Activated CD4-positive, CD25-positive, alpha-beta regulatory T cell treated with anti-CD3 and anti-CD28 coated beads, Interleukin-2, amount 50 U/mL, for 72 hours (primary cell): Measurements from ENCODE around the gene LIME1.

Source experiments
- DNase-seq: peaks from one replicate; pipeline ENCODE4 v3.0.0; 2021

The LIME1 gene

DNA sequence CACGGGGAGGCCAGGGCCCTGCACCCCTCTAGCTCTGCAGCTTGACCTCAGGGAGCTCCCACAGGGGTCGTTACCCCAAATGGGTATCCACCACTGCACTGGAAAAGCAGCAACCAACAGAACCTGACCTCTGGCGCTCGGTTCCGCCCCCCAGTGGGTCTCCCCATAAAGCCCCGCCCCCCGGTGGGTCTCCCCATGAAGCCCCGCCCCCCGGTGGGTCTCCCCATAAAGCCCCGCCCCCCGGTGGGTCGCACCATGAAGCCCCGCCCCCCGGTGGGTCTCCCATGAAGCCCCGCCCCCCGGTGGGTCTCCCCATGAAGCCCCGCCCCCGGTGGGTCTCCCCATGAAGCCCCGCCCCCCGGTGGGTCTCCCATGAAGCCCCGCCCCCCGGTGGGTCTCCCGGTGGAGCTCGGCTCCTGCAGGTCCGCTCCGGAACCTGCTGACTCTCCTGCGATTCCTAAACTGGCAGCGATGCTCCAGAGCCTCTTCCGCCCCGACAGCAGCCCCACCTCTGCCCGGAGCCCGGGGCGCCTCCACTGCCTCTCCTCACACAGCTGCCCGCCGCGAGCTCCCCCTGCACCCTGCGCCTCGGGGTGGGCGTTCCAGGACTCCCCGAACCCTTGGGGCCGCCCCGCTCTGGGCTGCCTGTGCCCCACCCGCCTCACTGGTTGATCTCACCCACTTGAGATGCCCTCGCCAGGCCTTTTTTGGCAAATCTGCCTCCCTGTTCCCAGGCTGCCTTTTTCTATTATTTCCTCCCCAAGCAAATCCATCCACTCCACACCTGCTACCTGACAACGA, 15.2 kb downstream of the LIME1 start:
- DNase-seq: no peak

DNA sequence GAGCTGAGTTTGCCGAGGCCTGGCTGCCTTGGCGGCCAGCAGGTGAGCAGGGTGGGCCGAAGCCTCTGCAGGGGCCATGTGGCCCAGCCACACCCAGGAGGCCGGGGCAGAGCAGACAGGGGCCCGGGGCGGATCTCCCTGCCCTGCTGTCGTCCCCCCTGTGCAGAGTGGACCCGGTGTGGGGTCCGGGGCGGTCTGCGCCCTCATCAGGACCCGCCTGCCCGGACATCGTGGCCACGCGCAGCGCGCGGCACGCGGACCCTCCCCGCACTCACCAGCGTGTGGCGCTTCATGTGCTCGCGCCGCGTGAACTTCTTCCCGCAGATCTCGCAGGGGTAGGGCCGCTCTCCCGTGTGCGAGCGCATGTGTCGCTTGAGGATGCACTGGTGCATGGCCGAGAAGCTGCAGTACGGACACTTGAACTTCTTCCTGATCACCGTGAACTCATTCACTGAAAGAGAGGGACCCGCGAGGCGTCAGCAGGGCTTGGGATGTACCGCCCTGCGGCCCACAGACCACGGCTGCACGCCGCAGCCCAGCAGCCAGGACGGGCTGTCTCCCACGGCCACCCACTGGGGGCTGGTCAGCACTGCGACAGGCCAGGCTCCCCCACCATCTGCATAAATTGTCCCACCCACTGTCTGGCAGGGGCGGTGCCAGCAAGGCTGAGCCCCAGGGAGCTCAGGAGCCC, 16.1 kb downstream of the LIME1 start:
- no peak for DNase-seq

DNA sequence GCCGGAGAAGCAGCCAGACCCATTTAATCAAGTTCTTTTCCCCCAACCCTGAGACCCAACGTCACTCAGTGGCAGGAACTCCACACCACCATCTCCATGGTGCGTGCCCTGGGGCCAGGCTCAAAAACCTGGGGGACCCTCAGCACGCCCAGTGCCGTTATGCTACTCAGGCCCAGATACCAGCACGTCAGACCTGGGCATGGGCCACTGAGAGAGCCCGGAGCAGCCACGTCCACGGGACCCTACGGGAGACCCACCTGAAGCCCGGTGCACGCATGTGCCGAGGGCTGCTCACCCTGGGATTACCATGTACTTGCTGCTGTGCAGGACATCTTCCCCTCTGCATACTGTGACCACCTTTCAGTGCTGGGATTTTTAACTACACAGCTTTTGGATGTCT, 16.9 kb downstream of the LIME1 start:
- no peak for DNase-seq

DNA sequence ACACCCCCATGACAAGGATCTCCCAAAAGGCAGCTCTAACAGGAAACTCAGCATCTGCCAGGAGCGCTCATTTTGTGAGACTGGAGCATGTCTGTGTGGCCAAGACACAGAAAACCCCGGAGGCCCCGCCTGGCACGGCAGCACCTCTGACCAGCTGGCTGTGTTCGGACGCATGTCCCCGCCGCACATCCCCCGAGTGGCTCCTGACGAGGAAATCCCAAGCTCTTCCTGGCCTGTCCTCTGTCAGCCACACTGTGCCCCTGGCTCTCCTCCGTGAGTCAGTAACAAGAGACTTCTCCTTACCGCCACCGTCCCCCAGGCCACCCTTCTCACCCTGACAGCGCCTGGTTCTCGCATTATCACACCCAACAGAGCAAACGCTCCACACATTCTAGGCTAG, 17.5 kb downstream of the LIME1 start:
- DNase-seq: no peak

DNA sequence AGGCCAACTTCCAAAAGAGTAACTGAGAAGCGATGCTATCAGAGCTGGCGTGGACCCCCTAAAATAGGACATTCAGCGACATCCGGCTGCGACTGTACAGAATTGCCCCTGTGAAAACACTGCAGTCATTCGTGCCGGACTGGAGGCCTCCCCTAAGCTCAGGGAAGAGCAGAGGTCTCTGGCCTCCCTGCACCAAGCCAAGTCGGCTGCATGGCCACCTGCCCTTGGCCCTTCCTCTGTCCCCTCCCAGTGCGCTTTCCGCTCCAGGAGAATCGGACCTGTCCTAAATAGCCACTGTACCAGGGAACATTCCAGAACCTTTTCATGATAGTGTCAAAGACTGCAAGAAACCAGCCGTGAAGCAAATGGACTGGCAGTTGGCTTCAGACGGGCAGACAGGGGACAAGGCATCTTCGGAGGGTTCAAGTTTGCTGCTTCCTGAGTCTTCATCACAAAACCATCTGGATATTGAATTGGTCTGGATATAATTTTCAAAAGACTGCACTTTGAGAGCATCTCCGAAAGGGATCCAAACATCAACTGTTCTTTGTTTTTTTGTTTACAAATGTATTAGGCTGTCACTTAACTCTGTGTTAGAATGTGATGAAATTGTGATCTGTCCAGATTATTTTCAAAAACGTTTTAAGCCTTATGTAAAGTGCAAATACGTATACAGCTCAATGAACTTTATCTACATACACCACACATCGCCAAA, 19.6 kb downstream of the LIME1 start:
- DNase-seq: no peak

DNA sequence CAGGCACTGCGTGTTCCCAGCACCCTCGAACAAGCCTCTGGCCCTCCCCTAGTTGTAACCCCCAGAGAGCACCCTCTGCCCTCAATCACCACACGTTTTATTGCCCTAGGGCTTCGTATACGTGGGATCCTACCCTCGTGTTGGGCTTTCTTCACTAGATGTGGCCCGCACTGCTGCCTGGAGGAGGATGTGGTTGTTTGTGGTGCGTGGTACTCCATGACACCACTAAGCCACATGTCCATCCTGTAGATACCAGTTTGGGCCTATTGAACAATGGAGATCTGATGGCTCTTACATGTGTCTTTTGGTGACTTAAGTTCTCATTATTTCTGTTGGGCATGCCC, 20.2 kb downstream of the LIME1 start:
- DNase-seq: no peak

DNA sequence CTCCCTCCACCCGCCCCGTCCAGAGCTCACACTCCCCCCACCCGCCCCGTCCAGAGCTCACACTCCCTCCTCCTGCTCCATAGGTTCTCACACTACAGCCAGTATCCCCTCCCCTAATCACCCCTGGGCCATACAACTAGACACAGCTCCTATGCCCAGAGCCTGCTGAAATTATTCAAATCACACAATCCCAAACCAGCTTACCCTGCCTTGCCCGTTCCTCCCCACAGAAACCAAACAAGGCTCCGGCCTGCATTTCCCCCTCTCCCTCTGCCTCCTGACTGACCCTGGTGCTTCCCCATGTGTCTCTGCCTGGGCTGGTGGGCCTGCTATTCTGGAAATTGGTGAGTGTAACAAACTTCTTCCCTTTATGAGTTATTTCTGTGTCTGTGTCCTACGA, 21.7 kb downstream of the LIME1 start:
- DNase-seq: no peak

DNA sequence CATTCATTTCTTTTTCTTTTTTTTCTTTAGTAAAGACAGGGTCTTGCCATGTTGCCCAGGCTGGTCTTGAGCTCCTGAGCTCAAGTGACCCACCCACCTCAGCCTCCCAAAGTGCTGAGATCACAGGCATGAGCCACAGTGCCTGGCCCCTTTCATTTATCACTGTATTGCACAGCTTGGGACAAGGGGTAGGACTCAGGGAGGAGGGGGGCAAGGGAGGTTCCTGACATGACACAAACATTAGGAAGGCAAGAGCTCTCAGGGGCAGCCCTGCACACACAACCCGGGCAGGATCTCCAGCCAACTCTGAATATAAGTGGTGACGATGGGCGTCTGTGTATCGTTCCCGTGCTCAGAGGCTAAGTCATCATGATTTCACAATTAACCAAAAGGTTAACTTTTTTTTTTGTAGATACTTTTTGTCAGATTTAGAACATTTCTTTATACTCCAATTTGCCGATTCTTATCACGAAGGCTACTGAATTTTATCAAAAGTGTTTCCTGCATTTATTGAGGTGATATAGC, 23.0 kb downstream of the LIME1 start:
- DNase-seq: no peak

DNA sequence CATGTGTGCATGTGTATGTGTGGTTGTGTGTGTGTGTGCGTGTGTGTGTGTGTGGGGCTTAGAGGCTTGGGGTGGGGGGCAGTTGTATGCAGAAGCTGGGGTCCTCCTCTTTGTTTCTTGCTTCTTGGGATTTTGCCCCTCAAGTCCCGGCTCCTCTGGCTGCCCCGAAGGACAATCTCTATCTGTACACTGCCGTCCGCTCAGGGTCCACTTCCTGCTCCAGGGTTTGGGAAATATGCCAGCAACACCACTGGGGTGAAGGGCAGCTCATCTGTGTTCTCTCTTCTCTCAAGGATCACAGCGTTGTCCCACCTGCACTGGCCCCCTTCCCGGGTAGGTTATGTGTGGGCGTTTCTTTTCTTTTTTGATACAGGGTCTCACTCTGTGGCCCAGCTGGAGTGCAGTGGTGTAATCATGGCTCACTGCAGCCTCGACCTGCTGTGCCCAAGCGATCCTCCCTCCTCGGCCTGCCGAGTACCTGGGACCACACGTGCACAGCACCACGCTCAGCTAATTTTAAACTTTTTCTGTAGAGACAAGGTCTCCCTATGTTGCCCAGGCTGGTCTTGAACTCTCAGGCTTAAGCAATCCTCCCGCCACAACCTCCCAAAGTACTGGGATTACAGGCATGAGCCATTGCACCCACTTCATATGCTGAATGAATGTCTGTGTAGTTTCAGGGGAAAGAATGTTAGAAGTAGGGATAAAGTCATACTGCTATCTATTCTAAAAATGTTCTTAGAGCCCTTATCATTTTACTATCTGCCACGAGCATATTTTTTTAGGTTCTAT, 28.8 kb downstream of the LIME1 start:
- DNase-seq: no peak

DNA sequence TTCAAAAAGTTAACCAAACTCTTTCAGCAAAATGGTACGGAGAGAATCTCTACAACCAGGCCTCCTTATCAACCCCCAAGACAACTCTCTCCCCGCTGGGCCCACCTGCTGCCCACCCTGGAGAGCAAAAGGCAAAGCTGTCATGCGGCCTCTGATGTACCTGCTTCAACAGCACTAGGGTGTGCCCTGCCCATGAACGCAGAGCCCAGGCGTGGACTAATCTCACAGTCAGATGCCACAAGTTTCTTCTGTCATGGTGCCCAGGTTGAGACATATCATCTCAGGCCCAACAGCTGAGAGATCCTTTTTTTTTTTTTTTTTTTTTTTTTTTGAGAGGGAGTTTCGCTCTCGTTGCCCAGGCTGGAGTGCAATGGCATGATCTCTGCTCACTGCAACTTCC, 29.4 kb downstream of the LIME1 start:
- DNase-seq: no peak

DNA sequence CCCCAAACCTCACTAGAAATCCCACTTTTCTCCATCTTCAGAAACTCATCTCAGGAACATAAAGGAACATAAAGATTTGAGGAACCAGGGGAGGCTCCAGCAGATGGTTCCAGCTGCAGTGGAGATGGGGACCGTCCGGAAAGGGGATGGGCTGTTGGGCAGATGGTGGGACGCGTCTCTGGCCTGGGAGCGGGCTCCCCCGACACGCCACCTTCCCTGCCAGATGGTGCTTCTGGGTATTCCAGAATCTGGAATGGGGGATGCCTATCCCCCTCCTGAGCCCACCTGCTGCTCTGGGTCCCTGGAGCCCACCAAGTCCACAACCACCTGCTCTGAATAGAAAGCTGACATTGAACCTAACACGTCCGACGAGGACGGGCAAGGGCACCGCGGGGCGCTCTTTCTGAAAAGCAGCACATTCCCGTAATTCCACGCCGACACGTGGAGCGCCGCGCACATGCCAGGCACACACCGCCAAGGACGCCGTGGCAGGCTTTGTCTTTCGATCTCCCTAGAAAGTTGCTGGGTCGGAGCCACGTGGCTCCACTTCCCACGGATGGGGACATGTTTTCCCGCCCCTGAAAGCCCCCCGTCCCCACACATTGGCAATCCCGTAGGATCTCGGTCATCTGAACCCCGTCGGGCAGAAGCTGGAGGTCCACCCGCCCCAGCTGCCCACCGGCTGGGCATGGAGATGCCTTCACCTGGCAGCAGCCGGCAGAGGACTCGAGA, 30.4 kb downstream of the LIME1 start:
- DNase-seq: no peak

DNA sequence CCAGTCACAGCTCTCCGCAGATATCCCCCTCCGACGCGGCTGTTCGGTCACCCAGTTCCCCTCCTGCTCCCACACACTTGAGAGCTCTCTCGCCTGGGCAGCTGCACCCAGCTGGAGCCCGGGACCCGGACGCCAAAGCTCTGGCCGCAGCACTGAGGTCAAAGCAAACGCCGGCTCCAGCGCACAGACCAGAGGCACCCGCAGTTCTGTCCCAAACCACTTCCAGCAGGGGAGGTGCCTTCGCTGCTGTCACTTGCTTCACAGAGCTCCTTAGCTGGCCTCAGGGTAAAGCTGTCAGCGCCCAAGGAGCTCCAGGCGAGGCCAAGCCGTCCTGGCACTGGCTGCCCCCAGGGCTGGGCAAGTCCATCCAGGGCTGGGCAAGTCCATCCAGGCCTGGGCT, 31.0 kb downstream of the LIME1 start:
- no peak for DNase-seq

DNA sequence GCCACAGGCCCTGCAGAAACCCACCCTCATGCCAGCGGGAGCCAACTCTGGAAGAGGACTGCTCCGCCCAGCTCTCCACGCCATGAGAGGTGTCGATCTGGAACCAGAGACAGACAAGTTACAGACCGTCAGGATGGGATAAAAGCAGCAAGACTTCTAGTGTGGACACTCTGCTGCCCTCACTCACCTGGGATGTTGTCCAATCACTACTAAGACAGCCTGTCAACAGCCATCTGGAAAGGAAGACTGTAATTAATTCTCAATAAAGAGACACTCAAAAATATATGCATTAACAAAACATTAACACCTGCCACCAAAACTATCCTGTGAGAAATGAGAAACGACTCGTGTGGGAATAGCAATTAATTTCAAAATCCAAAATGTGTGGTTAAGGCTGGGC, 31.4 kb downstream of the LIME1 start:
- no peak for DNase-seq

DNA sequence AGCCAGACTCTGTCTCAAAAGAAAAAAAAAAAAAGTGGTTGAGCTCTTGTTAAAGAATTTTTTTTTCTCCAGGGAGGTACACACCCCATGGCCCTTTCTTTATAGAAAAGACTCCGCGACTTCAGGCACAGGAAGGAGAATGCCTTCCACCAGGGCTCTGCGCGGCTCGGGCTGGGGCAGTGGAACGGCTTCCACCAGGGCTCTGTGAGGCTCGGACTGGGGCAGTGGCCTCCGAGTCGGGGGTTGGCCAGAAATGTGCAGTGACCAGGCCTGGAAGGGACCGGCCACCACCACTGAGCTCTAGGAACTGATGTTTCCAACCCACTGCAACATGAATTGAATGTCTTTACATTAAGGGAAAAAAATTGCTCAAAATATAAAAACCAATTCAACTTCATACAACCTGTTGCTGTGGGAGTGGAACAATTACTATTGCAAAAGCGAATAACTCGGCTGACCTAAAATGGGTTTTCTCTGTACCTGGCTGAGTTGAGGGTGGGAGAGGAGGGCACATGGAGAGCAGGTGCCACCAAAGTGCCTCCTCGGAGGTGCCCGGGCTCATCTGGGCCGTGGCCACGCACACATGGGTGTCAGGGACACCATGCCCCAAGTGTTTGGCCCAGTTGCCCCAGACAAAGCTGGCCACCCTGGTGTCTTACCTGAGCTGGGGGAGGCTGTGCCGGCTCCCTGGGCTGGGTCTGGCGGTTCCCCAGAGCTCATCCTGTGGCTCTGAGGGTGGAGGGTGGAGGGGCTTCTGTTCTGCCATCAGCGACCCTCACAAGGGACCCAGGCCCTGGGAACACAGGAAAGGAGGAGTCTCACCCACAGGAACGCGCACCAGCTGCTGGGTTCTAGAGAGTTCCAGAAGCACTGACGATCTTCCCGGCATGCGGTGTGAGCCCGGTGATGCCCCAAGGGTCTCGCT, 32.4 kb downstream of the LIME1 start:
- no peak for DNase-seq

DNA sequence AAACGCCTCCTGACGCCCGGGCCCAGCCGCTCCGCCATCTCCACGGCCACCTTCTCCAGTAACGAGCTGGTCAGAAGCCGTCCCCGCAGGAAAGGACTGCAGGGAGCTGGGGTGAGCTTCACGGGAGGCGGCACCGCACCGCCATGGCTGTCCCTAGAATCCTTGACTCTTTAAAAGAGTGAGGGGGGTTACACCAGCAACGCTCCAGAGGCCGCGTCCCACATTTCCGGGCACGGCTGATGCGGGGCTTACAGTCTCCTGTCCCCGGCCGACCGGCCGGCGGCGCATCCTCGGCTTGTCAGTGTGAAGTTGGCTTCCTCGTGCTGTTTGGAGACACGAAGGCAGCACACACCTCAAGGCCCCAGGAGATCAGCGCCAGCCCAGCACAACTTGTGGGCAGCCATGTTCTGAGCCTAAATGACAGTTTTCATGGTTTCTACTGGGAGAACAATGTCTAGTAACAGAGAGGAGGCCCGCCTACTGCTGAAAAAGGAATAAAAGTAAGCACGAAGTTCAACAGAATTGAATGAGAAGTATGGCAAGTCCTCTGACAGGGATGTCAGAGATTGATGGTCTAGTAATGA, 33.5 kb downstream of the LIME1 start:
- no peak for DNase-seq

DNA sequence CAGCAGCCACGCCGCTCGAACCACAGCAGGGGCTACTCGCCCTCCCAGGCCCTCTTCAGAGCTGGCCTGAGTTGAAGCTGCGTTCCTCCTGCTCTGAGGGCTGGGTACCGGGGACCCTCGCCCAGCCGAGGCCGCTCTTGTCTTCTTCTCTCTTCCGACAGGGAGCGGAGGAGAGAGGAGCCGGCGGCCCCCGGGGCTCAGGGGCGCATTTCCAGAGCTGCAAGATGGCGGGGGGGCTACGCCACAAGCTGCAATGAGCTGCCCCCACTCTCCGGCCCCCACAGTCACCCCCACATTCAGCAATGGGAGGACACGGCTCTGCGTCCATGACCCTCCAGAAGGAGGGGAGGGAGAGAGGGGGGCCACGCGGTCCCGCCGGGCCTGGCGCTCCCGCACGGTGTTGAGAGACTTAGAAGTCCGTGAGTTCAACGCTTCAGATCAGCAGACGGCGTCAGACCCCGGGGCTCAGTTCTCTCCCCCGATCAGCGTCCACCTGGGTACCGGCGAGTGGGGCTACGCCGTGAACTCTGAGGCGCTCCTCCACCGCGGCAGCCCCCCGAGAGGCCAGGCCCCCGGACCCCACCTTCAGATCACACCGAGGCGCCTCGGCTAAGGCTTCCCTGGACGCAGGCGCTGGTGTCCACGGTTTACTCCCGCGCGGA, 34.7 kb downstream of the LIME1 start:
- DNase-seq: no peak

DNA sequence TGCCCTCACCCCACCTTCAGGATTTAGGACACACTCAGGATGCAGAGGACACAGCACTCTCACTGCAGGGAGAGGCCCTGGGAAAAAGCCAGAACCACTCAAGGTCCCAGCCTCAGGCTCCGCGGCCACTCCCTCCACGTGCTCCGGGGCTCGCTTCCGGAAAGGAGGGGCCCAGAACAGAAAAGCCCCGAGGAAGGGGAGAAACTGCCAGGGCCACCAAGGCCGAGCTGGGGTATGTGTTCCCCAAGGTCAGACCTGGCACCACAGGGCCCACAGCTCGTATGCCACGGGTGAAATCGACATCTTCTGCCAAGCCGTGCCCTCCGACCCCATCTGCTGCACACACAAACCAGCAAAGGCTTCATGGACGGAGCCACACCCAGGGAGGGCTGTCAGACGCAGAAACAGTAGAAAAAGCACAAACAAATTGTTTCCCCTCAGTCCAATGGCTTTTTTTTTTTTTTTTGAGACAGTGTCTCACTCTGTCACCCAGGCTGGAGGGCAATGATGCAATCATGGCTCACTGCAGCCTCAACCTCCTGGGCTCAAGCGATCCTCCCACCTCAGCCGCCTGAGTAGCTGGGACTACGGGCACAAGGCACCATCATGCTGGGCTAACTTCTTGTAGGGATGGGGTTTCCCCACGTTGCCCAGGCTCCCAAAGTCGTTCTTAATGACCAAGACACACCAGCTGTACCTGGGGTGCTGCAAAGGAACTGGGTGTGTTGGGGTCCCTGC, 36.5 kb downstream of the LIME1 start:
- no peak for DNase-seq

DNA sequence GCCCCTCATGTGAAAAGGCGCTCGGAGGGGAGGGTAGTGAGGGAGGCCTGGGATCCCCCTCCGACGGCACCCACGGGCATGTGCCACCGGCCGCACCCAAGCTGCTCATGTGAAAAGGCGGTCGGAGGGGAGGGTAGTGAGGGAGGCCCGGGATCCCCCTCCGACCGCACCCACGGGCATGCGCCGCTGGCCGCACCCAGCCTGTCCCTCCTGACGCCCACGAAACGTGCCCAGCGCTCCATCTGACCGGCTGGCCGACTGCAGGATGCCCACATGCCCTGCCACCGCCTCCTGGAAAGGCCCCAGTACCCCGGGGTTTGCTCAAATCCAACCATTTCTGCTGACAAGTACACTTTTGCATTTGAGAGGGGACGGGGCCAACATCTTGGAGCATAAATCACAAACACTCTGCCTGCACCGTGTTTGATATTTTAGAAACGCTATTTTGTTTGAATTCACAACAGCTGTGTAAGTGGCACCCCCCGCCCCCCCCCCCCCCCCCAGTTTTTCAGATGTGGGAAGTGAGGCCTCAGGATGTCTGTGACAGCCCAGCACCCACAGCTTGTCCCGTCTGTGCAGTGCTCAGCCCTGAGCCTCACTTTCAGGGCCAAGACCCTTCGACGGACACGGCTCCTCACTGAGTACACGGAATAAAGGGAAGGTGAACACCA, 37.2 kb downstream of the LIME1 start:
- DNase-seq: no peak

DNA sequence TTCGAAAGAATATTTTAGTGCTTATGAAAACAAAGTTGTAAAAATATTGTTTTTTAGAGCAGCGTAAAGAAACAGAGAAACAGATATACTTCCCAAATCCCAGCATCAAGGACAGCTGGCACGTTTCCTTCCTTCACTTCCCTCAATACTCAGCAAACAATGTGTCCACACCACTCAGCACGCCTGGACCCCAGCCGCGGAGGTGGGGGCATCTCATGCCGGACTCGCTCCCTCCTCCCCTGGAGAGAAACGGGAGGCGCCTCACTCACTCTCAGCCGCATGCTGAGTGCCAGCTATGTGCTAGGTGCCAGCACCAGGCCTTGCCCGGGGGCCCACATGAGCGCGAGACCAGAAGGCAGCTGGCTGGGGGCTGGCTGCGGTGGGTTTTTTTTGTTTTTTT, 37.8 kb downstream of the LIME1 start:
- no peak for DNase-seq
